K562 (cell line): Measurements from ENCODE around the gene MAP2K4. TPM values are rescaled to one million over a fixed set of nuclear protein-coding genes. Genes with fewer than 3 reads are reported as not detected.

Source experiments
- ATAC-seq: fragments of 200-7000 bp; cut with Tn5 transposase; 3 replicates; pipeline ENCODE4 v1.9.1; 2020; ENCODE audit warnings: moderate library complexity
- BruUV-seq: library from RNA; stranded (reverse); fragments of 400-500 nt; replicated peaks from 2 replicates; lab custom pipeline; 2021; lab: Mats Ljungman, UMichigan
- CTCF ChIA-PET: fragments of 300-600 bp; formaldehyde crosslinking; extraction: SDS; loops from one replicate; lab custom pipeline; 2021; ENCODE audit warnings: low intra/inter-chr PET ratio; lab: Yijun Ruan, JAX
- POLR2A ChIA-PET: fragments of 300-600, 350-650 bp; sonication (Branson Sonifier 250); formaldehyde crosslinking; extraction: SDS; loops from one replicate; lab custom pipeline; 2021; ENCODE audit warnings: antibody characterized with exemption, inconsistent platforms; lab: Yijun Ruan, JAX
- DNase-seq, 4 experiments: peaks; one replicate each; pipeline versions ENCODE4 v3.0.0 to v3.0.0-alpha.2; 2011 to 2018; ENCODE audit warnings: low spot score in 3 of 4, mixed read lengths in 3 of 4; ENCODE audit errors: extremely low read depth in 1 of 4
- FAIRE-seq: peaks from 2 replicates; lab custom pipeline; 2011; peaks lifted over from hg19 to GRCh38; lab: Jason Lieb, UNC
- H2AFZ ChIP-seq: 2 replicates; pipeline ENCODE4 v1.6.0; 2011; ENCODE audit warnings: low read depth, low read length, control low read depth, inconsistent platforms
- H3K27ac ChIP-seq: fragments of 200-600 bp; 3 replicates; pipeline ENCODE4 v1.8.0; 2011; ENCODE audit warnings: low read depth, mild to moderate bottlenecking, control low read depth, inconsistent platforms, low read length, moderate library complexity, mixed read lengths; ENCODE audit errors: extremely low read depth
- H3K27me3 ChIP-seq, 2 experiments: fragments of 300-600 bp in 1 of 2; 2 replicates in 1 of 2; 3 replicates in 1 of 2; pipeline versions ENCODE4 v1.6.0 to v1.8.0; 2011; ENCODE audit warnings: inconsistent platforms in 2 of 2, low read length in 2 of 2, mild to moderate bottlenecking in 1 of 2, mixed read lengths in 1 of 2, moderate library complexity in 1 of 2; ENCODE audit not compliant: control insufficient read depth in 2 of 2, insufficient read depth in 2 of 2
- H3K36me3 ChIP-seq: fragments of 300-600 bp; 3 replicates; pipeline ENCODE4 v1.8.0; 2011; ENCODE audit warnings: mild to moderate bottlenecking, low read length, inconsistent platforms; ENCODE audit not compliant: control insufficient read depth, insufficient read depth
- H3K4me1 ChIP-seq, 2 experiments: fragments of 200-600 bp in 1 of 2; replicated peaks in 1 of 2; 2 replicates in 1 of 2; 3 replicates in 1 of 2; pipeline versions ENCODE4 v1.5.1 to v1.8.0; 2011; ENCODE audit warnings: inconsistent platforms in 2 of 2, low read length in 2 of 2, mild to moderate bottlenecking in 1 of 2, mixed read lengths in 1 of 2, moderate library complexity in 1 of 2; ENCODE audit not compliant: control insufficient read depth in 2 of 2, insufficient read depth in 2 of 2
- H3K4me2 ChIP-seq: 2 replicates; pipeline ENCODE4 v1.6.1; 2011; ENCODE audit warnings: low read length, control low read depth, inconsistent platforms, mixed read lengths; ENCODE audit not compliant: insufficient read depth
- H3K4me3 ChIP-seq: fragments of 200-600 bp; sonication (generic), shearing (Covaris generic); 2 replicates; pipeline ENCODE4 v1.5.1; 2016; ENCODE audit warnings: control low read depth, inconsistent platforms
- H3K79me2 ChIP-seq: fragments of 200-600 bp; 3 replicates; pipeline ENCODE4 v1.8.0; 2011; ENCODE audit warnings: low read length, inconsistent platforms; ENCODE audit not compliant: control insufficient read depth, insufficient read depth
- H3K9ac ChIP-seq, 2 experiments: 2 replicates each; pipeline versions ENCODE4 v1.6.0 to v1.6.1; 2011; ENCODE audit warnings: low read depth in 2 of 2, low read length in 2 of 2, control low read depth in 1 of 2, inconsistent platforms in 1 of 2, mild to moderate bottlenecking in 1 of 2, mixed read lengths in 1 of 2; ENCODE audit not compliant: insufficient read depth in 1 of 2
- H3K9me1 ChIP-seq: one replicate; pipeline ENCODE4 v1.6.0; 2011; ENCODE audit warnings: inconsistent platforms, mild to moderate bottlenecking, low read length, moderate library complexity; ENCODE audit not compliant: control insufficient read depth, insufficient read depth
- H3K9me3 ChIP-seq: replicated peaks from 2 replicates; pipeline ENCODE4 v1.5.1; 2011; ENCODE audit warnings: low read depth, low read length, inconsistent platforms; ENCODE audit not compliant: control insufficient read depth, insufficient read depth
- H4K20me1 ChIP-seq: replicated peaks from 2 replicates; pipeline ENCODE4 v1.6.1; 2011; ENCODE audit warnings: low read length, inconsistent platforms, mixed read lengths; ENCODE audit not compliant: control insufficient read depth, insufficient read depth
- EHMT2 ChIP-seq: fragments of 450-650 bp; IDR thresholded peaks from 2 replicates; pipeline ENCODE4 v1.6.1; 2018; ENCODE audit warnings: antibody characterized with exemption
- GATAD2B ChIP-seq: fragments of 450-650 bp; IDR thresholded peaks from 2 replicates; pipeline ENCODE4 v1.6.1; 2017; ENCODE audit warnings: mild to moderate bottlenecking, borderline replicate concordance
- NR2F6 ChIP-seq: fragments of 450-650 bp; formaldehyde crosslinking; IDR thresholded peaks from 2 replicates; pipeline ENCODE4 v1.4.0; 2020; ENCODE audit warnings: mild to moderate bottlenecking
- SMAD1 ChIP-seq: fragments of 150-350 bp; IDR thresholded peaks from 2 replicates; pipeline ENCODE4 v1.6.1; 2014; ENCODE audit warnings: low read length, low read depth; ENCODE audit not compliant: partially characterized antibody
- WGBS: fragments of 100-300 bp; shearing (Covaris generic); methylation state at CpG from one replicate; pipeline ENCODE4 v1.1.6; 2016; ENCODE audit warnings: low coverage, mixed read lengths; ENCODE audit not compliant: insufficient coverage; ENCODE audit errors: missing lambda C conversion rate; 5-methylcytosine and 5-hydroxymethylcytosine counted together
- in situ Hi-C: fragments of 300-500 bp; cut with MboI; formaldehyde crosslinking; loops from 4 replicates; pipeline ENCODE4 v1.15.0; 2018; ENCODE audit warnings: inconsistent platforms, mixed read lengths
- intact Hi-C: fragments of 100-400 bp; cut with micrococcal nuclease; formaldehyde crosslinking; loops from 2 replicates; pipeline ENCODE4 v1.14.2; 2022
- polyA plus RNA-seq, 8 experiments: library from polyadenylated mRNA; depleted of rRNA in 4 of 8; stranded (reverse) in 5 of 8; unstranded in 3 of 8; fragments of >200 nt; fragmentation: Nextera tagmentation in 2 of 8; fragmentation: Illumina TruSeq in 1 of 8; extraction: Ambion mirVana in 2 of 8; extraction: Trizol in 1 of 8; gene quantifications; 2 replicates each; pipeline versions ENCODE4 v1.2.1 to v1.2.3, GENCODE V29; 2011 to 2014; ENCODE audit warnings: inconsistent platforms in 1 of 8, missing spikeins in 1 of 8
- total RNA-seq, 7 experiments: library from RNA; depleted of rRNA in 6 of 7; stranded (reverse); fragments of >200 nt in 6 of 7; fragmentation: Illumina TruSeq in 2 of 7; extraction: Trizol in 2 of 7; gene quantifications; 2 replicates each; pipeline versions ENCODE4 v1.2.1 to v1.2.3, GENCODE V29; 2011 to 2021; ENCODE audit warnings: low replicate concordance in 1 of 7
- TF ChIP-seq, protein P1 (sequence below): fragments of 250-450 bp; sonication (Bioruptor Pico); IDR thresholded peaks from 2 replicates; pipeline ENCODE4 v1.5.0; 2020; ENCODE audit warnings: mild to moderate bottlenecking, borderline replicate concordance
- TF ChIP-seq, protein P2 (sequence below), 2 experiments: fragments of 450-650 bp; IDR thresholded peaks; 2 replicates each; pipeline ENCODE4 v1.6.1; 2018; ENCODE audit warnings: mild to moderate bottlenecking in 2 of 2, low read depth in 1 of 2; ENCODE audit not compliant: partially characterized antibody in 2 of 2

MAP2K4 gene
- total and polyA plus RNA-seq, 9 of the 15 experiments (the other 6 are each of a cell fraction or from before 2014, with no cell fraction given), result 3.0 to 15.9 (median 10.8) TPM

DNA sequence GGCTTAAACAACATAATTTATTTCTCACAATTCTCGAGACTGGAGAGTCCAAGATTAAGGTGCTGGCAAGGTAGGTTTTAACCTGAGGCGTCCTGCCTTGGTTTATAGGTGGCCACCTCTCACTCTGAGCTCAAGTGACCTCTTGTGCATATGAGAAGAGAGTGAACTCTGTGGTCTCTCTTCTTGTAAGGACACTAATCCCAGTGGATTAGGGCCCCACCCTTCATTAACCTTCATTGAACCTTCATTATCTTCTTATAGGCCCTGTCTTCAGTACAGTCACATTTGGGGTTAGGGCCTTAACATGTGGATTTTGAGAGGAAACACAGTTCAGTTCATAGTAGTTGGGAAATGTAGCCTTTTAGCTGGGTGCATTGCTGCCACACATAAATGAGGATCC is 57.1 kb downstream of the MAP2K4 start:
- Histone ChIP-seq H3K4me1 (0 out of 5 replicates have a peak, but pooled peaks cover 0 to 3% of the 10 kb centered on the region in 2 experiments), H2AFZ (no peak overlapping the region), H3K9me1 (no peaks in the 10 kb centered on the region), H3K9me3 (no peaks in the 10 kb centered on the region), H3K4me3 (no peak overlapping the region), H4K20me1 (no peaks in the 10 kb centered on the region), H3K27me3 (no peaks in the 10 kb centered on the region; a peak in 1 of 5 replicates), H3K9ac (no peak overlapping the region), H3K36me3 (0 out of 3 replicates have a peak, but pooled peaks cover 7% of the 10 kb centered on the region), H3K27ac (no peak overlapping the region), H3K79me2 (no peaks in the 10 kb centered on the region), H3K4me2 (no peak overlapping the region)
- BruUV-seq, result no TSS peak
- no peak for TF ChIP-seq GATAD2B
- TF ChIP-seq SMAD1, result no peak
- TF ChIP-seq EHMT2, result no peak
- TF ChIP-seq, protein P1, sequence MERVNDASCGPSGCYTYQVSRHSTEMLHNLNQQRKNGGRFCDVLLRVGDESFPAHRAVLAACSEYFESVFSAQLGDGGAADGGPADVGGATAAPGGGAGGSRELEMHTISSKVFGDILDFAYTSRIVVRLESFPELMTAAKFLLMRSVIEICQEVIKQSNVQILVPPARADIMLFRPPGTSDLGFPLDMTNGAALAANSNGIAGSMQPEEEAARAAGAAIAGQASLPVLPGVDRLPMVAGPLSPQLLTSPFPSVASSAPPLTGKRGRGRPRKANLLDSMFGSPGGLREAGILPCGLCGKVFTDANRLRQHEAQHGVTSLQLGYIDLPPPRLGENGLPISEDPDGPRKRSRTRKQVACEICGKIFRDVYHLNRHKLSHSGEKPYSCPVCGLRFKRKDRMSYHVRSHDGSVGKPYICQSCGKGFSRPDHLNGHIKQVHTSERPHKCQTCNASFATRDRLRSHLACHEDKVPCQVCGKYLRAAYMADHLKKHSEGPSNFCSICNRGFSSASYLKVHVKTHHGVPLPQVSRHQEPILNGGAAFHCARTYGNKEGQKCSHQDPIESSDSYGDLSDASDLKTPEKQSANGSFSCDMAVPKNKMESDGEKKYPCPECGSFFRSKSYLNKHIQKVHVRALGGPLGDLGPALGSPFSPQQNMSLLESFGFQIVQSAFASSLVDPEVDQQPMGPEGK, result no peak
- TF ChIP-seq NR2F6 (CRISPR knock-in tag), result no peak
- TF ChIP-seq, protein P2, sequence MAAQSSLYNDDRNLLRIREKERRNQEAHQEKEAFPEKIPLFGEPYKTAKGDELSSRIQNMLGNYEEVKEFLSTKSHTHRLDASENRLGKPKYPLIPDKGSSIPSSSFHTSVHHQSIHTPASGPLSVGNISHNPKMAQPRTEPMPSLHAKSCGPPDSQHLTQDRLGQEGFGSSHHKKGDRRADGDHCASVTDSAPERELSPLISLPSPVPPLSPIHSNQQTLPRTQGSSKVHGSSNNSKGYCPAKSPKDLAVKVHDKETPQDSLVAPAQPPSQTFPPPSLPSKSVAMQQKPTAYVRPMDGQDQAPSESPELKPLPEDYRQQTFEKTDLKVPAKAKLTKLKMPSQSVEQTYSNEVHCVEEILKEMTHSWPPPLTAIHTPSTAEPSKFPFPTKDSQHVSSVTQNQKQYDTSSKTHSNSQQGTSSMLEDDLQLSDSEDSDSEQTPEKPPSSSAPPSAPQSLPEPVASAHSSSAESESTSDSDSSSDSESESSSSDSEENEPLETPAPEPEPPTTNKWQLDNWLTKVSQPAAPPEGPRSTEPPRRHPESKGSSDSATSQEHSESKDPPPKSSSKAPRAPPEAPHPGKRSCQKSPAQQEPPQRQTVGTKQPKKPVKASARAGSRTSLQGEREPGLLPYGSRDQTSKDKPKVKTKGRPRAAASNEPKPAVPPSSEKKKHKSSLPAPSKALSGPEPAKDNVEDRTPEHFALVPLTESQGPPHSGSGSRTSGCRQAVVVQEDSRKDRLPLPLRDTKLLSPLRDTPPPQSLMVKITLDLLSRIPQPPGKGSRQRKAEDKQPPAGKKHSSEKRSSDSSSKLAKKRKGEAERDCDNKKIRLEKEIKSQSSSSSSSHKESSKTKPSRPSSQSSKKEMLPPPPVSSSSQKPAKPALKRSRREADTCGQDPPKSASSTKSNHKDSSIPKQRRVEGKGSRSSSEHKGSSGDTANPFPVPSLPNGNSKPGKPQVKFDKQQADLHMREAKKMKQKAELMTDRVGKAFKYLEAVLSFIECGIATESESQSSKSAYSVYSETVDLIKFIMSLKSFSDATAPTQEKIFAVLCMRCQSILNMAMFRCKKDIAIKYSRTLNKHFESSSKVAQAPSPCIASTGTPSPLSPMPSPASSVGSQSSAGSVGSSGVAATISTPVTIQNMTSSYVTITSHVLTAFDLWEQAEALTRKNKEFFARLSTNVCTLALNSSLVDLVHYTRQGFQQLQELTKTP (IDR thresholded peaks at IDR 0.05; ENCODE audit: low read depth in 1 of 2, partially characterized antibody in 2 of 2), result no peak
- DNase-seq, result no peak
- ChIA-PET POLR2A (interaction anchor here (0.7 kb wide), 1 partner anchor 22 kb away, joined by 3 read pairs; no protein-coding TSS in a partner anchor), CTCF (no interaction called here)
- intact Hi-C loops, result no loop called here
- in situ Hi-C loops, result no loop called here
- FAIRE-seq, result no peak
- no peak for ATAC-seq
- 68% methylated on average over 2 of the region's 2 CpGs for WGBS
